PC-9 (cell line): Measurements from ENCODE around the gene SNX12. TPM values are rescaled to one million over a fixed set of nuclear protein-coding genes. Genes with fewer than 3 reads are reported as not detected.

Source experiments
- BruUV-seq: library from RNA; stranded (reverse); fragments of 400-500 nt; replicated peaks from 2 replicates; lab custom pipeline; 2021; lab: Mats Ljungman, UMichigan
- CTCF ChIA-PET: fragments of 300-600 bp; sonication (Branson Sonifier 250); formaldehyde crosslinking; loops from one replicate; lab custom pipeline; 2022; ENCODE audit warnings: antibody characterized with exemption; lab: Charles Lee
- POLR2A ChIA-PET: fragments of 300-600 bp; sonication (Branson Sonifier 250); formaldehyde crosslinking; loops from one replicate; lab custom pipeline; 2022; ENCODE audit warnings: antibody characterized with exemption; ENCODE audit not compliant: unreplicated experiment; lab: Charles Lee
- DNase-seq, 2 experiments: peaks; one replicate each; pipeline versions ENCODE4 v3.0.0 to v3.0.0-alpha.2; 2015 to 2022; ENCODE audit warnings: mixed read lengths in 1 of 2
- H2AFZ ChIP-seq: fragments of 200-600 bp; sonication (generic); 2 replicates; pipeline ENCODE4 v1.8.1; 2017; ENCODE audit warnings: antibody characterized with exemption
- H3F3A ChIP-seq: fragments of 200-600 bp; sonication (generic); 2 replicates; pipeline ENCODE4 v1.8.1; 2017; ENCODE audit warnings: antibody characterized with exemption, mild to moderate bottlenecking, low read depth; ENCODE audit not compliant: insufficient read depth
- H3K27ac ChIP-seq: fragments of 200-600 bp; sonication (generic); 2 replicates; pipeline ENCODE4 v1.6.1; 2016; ENCODE audit warnings: mixed run types
- H3K27me3 ChIP-seq: fragments of 200-600 bp; sonication (generic); 2 replicates; pipeline ENCODE4 v1.6.1; 2016; ENCODE audit warnings: low read depth, mixed run types; ENCODE audit not compliant: insufficient read depth
- H3K36me3 ChIP-seq: fragments of 200-600 bp; sonication (generic); 2 replicates; pipeline ENCODE4 v1.6.1; 2016; ENCODE audit warnings: low read depth, mixed run types
- H3K4me1 ChIP-seq: fragments of 200-600 bp; sonication (generic); replicated peaks from 2 replicates; pipeline ENCODE4 v1.6.1; 2016; ENCODE audit warnings: mixed run types; ENCODE audit not compliant: insufficient read depth
- H3K4me2 ChIP-seq: fragments of 200-600 bp; sonication (generic); 2 replicates; pipeline ENCODE4 v1.6.1; 2017; ENCODE audit warnings: mixed run types
- H3K4me3 ChIP-seq: fragments of 200-600 bp; sonication (generic); 2 replicates; pipeline ENCODE4 v1.6.1; 2016; ENCODE audit warnings: mixed run types
- H3K79me2 ChIP-seq: fragments of 200-600 bp; sonication (generic); 2 replicates; pipeline ENCODE4 v1.6.1; 2017; ENCODE audit warnings: low read depth, mixed run types
- H3K9me2 ChIP-seq: fragments of 200-600 bp; sonication (generic); 2 replicates; pipeline ENCODE4 v1.8.1; 2017; ENCODE audit warnings: mild to moderate bottlenecking; ENCODE audit not compliant: insufficient read depth
- H3K9me3 ChIP-seq: fragments of 200-600 bp; sonication (generic); 2 replicates; pipeline ENCODE4 v1.8.1; 2016; ENCODE audit warnings: low read depth; ENCODE audit not compliant: insufficient read depth
- H4K20me1 ChIP-seq: fragments of 200-600 bp; sonication (generic); 2 replicates; pipeline ENCODE4 v1.8.1; 2017; ENCODE audit not compliant: insufficient read depth
- EZH2 ChIP-seq: fragments of 200-600 bp; sonication (generic); IDR thresholded peaks from 2 replicates; pipeline ENCODE4 v1.8.0; 2017; ENCODE audit warnings: antibody characterized with exemption, low read depth
- intact Hi-C: fragments of 100-400 bp; cut with micrococcal nuclease; formaldehyde crosslinking; loops from one replicate; pipeline ENCODE4 v1.10.0; 2022; ENCODE audit not compliant: unreplicated experiment
- total RNA-seq: library from RNA; stranded (reverse); gene quantifications from 2 replicates; pipeline ENCODE4 v1.2.3, GENCODE V29; 2021
- TF ChIP-seq, protein P1 (sequence below): fragments of 200-600 bp; sonication (generic); conservative IDR thresholded peaks from 2 replicates; pipeline ENCODE4 v1.6.1; 2017; ENCODE audit warnings: mixed run types, antibody characterized with exemption, mild to moderate bottlenecking, moderate library complexity

The SNX12 gene
- total RNA-seq, 1 experiment from 2014 or later, result 63.1 TPM

DNA sequence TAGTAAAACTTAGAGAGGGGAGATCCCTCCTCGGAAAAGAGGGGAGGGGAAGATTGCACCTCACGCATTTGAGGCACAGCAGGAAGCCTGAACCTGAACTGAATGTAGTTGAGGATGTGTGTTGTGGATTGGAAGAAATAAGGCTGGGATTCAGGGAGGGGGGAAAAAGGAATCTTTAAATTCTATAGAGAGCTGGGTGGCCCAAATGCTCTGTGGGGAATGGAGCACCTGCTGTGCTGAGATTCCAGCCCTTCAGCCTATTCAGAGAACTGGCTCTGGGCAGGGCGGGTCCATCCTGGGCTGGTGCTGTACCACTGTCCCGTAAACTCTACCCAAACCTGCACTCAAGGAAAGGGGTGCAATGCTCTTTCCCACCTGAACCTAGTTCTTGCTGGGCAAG is 31.6 kb upstream of the SNX12 start:
- CTCF ChIA-PET, result no interaction called here
- BruUV-seq, result no TSS peak
- intact Hi-C loops, result no loop called here

GRCh38 chrX:71098951-71099506 is 30.9 kb upstream of the SNX12 start:
- H3K4me2 ChIP-seq, result no peak overlapping the region
- no peaks in the 10 kb centered on the region for H3K9me3 ChIP-seq
- H3F3A ChIP-seq, result no peaks in the 10 kb centered on the region
- H3K79me2 ChIP-seq, result no peaks in the 10 kb centered on the region
- ChIA-PET CTCF (no interaction called here), POLR2A (no interaction called here)
- TF ChIP-seq, protein P1, sequence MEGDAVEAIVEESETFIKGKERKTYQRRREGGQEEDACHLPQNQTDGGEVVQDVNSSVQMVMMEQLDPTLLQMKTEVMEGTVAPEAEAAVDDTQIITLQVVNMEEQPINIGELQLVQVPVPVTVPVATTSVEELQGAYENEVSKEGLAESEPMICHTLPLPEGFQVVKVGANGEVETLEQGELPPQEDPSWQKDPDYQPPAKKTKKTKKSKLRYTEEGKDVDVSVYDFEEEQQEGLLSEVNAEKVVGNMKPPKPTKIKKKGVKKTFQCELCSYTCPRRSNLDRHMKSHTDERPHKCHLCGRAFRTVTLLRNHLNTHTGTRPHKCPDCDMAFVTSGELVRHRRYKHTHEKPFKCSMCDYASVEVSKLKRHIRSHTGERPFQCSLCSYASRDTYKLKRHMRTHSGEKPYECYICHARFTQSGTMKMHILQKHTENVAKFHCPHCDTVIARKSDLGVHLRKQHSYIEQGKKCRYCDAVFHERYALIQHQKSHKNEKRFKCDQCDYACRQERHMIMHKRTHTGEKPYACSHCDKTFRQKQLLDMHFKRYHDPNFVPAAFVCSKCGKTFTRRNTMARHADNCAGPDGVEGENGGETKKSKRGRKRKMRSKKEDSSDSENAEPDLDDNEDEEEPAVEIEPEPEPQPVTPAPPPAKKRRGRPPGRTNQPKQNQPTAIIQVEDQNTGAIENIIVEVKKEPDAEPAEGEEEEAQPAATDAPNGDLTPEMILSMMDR, result no peak
- no peak for TF ChIP-seq EZH2
- H3K4me1 ChIP-seq, result no peaks in the 10 kb centered on the region
- no TSS peak for BruUV-seq
- H3K9me2 ChIP-seq, result no peaks in the 10 kb centered on the region
- no peaks in the 10 kb centered on the region for H3K27me3 ChIP-seq
- H2AFZ ChIP-seq, result no peak overlapping the region
- no peak for DNase-seq
- H3K36me3 ChIP-seq, result no peaks in the 10 kb centered on the region
- H3K27ac ChIP-seq, result no peak overlapping the region
- intact Hi-C loops, result no loop called here
- no peaks in the 10 kb centered on the region for H4K20me1 ChIP-seq
- no peak overlapping the region for H3K4me3 ChIP-seq

More for the DNA sequence above, 31.6 kb upstream of the SNX12 start:
- Histone ChIP-seq H3K27ac (no peak overlapping the region), H3K4me2 (no peak overlapping the region), H3K36me3 (no peaks in the 10 kb centered on the region), H3K79me2 (no peaks in the 10 kb centered on the region), H3K27me3 (no peaks in the 10 kb centered on the region), H3K9me3 (no peaks in the 10 kb centered on the region), H3F3A (no peaks in the 10 kb centered on the region), H4K20me1 (no peaks in the 10 kb centered on the region), H2AFZ (no peak overlapping the region), H3K4me1 (no peaks in the 10 kb centered on the region), H3K9me2 (no peaks in the 10 kb centered on the region), H3K4me3 (no peak overlapping the region)
- POLR2A ChIA-PET, result no interaction called here
- TF ChIP-seq, protein P1, result no peak
- TF ChIP-seq EZH2, result no peak
- DNase-seq, result no peak

- no peaks in the 10 kb centered on the region for H4K20me1 ChIP-seq
- H3K27me3 ChIP-seq, result no peaks in the 10 kb centered on the region
- no peaks in the 10 kb centered on the region for H3K79me2 ChIP-seq
- BruUV-seq, result no TSS peak
- POLR2A ChIA-PET, result no interaction called here
- intact Hi-C loops, result no loop called here
- H3K4me1 ChIP-seq, result no peaks in the 10 kb centered on the region
- H3K36me3 ChIP-seq, result no peaks in the 10 kb centered on the region
- TF ChIP-seq, protein P1, result peak; percentile 59
- TF ChIP-seq EZH2, result no peak
- H3K9me3 ChIP-seq, result no peaks in the 10 kb centered on the region
- H3K9me2 ChIP-seq, result no peaks in the 10 kb centered on the region
- peak in 1 of 2 experiments; percentile 8 for DNase-seq
- no peak overlapping the region for H3K4me3 ChIP-seq
- H3K4me2 ChIP-seq, result no peak overlapping the region
- no peaks in the 10 kb centered on the region for H3F3A ChIP-seq
- CTCF ChIA-PET, result no interaction called here
- H3K27ac ChIP-seq, result no peak overlapping the region
- no peak overlapping the region for H2AFZ ChIP-seq
Observed at GRCh38 chrX:71098302-71098701, 30.2 kb upstream of the SNX12 start.
